Measurements from ENCODE around the gene ALDH1A3.

The ALDH1A3 gene

DNA sequence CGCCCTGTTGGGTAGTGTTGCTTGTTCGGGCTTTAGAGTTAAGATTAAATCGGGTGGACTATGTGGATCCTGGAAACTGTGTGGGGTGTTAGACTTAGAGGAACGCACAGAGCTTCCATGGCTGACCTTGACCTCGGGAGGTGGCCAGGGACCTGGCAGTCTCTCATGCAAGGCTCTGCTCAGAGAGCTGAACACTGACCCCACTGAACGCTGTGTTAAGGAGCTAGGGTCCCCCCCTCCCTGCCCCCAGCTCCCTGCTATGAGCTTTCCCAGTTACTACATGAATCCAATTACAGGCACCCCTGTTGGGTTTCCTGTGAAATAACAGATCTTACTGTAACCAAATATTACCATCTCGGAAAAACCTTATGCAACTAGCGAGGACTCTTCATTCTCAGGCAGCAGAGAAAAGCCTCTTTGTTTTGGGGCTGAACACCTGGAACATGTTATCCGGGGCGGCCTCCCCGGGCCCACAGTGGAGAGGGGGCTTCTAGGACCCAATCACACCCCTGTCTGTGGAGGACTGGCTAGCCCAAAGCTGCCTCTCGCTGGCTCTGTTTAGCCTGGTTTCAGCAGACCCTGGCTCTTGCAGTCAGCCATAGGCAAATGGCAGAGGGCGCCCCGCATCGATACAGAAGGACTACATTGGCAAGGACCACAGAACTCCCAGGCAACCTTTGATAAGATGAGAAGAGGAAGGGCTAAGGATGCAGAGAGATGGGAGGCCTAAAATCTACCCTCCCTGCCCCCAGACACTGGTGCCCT, 25.8 kb upstream of the ALDH1A3 start:
- DNase-seq (ENCODE audit: low read depth, low spot score) = no peak
- Histone ChIP-seq H3K36me3 (ENCODE audit: insufficient read depth, low read length) (no peaks in the 10 kb centered on the region), H3K27ac (no peak overlapping the region), H3K9ac (ENCODE audit: insufficient read length) (no peak overlapping the region), H3K4me3 (no peak overlapping the region), H3K9me3 (ENCODE audit: low read depth, low read length) (no peaks in the 10 kb centered on the region)
- TF ChIP-seq POLR2AphosphoS5 (IDR thresholded peaks at IDR 0.05; ENCODE audit: borderline replicate concordance, low read depth, low read length) = no peak
- no peak for TF ChIP-seq EZH2 (IDR thresholded peaks at IDR 0.05)
- TF ChIP-seq FOXP2 (optimal IDR thresholded peaks at IDR 0.05; ENCODE audit: control extremely low read depth, extremely low read length, insufficient read depth) = no peak

DNA sequence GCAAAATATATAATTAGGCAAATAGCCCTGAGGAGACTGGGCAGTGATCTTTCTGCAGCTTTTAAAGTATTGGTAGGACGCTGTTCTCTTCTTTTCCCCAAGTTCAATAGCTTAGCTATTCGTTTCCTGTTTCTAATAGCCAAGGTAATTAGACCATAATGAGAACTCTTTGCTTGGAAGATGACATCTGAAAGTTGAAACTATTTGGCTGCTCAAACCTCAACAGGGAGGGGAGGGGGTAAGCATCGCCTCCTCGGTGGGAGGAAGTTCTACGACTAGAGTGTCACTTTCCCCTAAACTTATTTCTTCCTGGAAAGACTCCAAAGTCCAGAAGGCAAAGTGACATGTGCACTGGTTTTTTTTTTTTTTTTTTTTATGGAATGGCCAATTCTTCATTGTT, 22.8 kb upstream of the ALDH1A3 start:
- no peak for TF ChIP-seq POLR2AphosphoS5 (IDR thresholded peaks at IDR 0.05; ENCODE audit: borderline replicate concordance, low read depth, low read length)
- TF ChIP-seq EZH2 (IDR thresholded peaks at IDR 0.05) = no peak
- TF ChIP-seq FOXP2 (optimal IDR thresholded peaks at IDR 0.05; ENCODE audit: control extremely low read depth, extremely low read length, insufficient read depth) = no peak
- Histone ChIP-seq H3K4me3 (no peak overlapping the region), H3K9me3 (ENCODE audit: low read depth, low read length) (no peaks in the 10 kb centered on the region), H3K9ac (ENCODE audit: insufficient read length) (no peak overlapping the region), H3K27ac (no peak overlapping the region), H3K36me3 (ENCODE audit: insufficient read depth, low read length) (no peaks in the 10 kb centered on the region)
- no peak for DNase-seq (ENCODE audit: low read depth, low spot score)

DNA sequence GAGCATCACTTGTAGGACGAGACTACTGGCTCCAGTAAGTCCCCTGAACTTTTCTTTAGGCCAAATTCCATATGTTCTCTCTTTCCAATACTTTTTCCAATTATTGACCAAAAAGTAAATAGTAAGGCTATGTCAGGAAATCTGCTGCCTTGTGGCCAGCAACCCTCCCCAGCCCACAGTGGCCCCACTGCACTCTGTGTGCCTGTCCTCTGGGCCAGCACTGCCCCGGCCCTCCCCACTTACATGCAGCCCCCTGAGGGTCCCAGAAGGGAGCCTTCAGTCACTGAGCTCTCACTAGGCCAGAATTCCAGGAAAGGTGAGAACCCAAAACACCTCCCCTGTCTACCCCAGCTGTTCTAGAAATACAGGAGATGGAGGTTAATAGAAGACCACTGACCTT, 21.3 kb upstream of the ALDH1A3 start:
- no peak for DNase-seq (ENCODE audit: low read depth, low spot score)
- Histone ChIP-seq H3K36me3 (ENCODE audit: insufficient read depth, low read length) (no peaks in the 10 kb centered on the region), H3K4me3 (no peak overlapping the region), H3K9ac (ENCODE audit: insufficient read length) (no peak overlapping the region), H3K27ac (no peak overlapping the region), H3K9me3 (ENCODE audit: low read depth, low read length) (no peaks in the 10 kb centered on the region)
- TF ChIP-seq EZH2 (IDR thresholded peaks at IDR 0.05) (no peak), POLR2AphosphoS5 (IDR thresholded peaks at IDR 0.05; ENCODE audit: borderline replicate concordance, low read depth, low read length) (no peak), FOXP2 (optimal IDR thresholded peaks at IDR 0.05; ENCODE audit: control extremely low read depth, extremely low read length, insufficient read depth) (no peak)

DNA sequence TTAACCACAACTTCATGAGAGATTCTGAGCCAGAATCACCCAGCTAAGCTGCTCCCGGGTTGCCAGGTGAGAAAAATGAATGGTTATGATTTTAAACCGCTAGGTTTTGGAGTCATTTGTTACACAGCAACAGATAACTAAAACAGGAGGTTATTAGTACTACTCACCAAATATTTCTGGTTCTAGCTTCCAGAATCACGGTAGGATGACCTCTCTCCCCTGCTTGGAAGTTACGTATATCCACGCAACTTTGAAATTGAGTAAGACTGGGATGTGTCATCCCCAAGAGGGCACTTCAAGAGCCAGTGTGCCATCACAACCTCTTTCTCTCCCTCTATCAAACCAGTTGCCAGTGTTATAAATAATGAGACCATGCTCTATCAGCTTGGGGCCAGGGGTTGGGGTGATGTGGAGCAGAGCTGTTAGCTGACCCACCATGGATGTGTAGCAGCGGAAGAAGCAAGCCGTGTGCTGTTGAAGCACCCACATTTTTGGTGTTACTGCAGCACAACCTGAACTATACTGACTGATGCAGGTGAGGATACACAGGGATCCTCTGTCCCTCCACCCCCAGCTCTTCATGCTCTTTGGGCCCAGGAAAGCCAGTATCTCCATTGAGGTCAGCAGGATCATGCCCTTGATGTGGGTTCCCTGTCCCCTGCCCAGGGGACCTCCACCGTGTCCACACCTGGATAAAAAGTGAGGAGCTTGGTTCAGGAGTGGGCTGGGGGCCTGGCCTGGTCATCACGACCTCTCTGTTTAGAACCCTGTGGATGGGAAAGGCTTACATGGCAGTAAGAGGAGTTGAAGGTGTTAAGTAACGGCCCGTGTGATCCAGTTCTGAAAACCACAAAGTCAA, 19.4 kb upstream of the ALDH1A3 start:
- no peak for DNase-seq (ENCODE audit: low read depth, low spot score)
- no peak overlapping the region for H3K9ac ChIP-seq (ENCODE audit: insufficient read length)
- no peak overlapping the region for H3K27ac ChIP-seq
- H3K9me3 ChIP-seq (ENCODE audit: low read depth, low read length) = no peaks in the 10 kb centered on the region
- H3K36me3 ChIP-seq (ENCODE audit: insufficient read depth, low read length) = no peaks in the 10 kb centered on the region
- TF ChIP-seq POLR2AphosphoS5 (IDR thresholded peaks at IDR 0.05; ENCODE audit: borderline replicate concordance, low read depth, low read length) = no peak
- TF ChIP-seq EZH2 (IDR thresholded peaks at IDR 0.05) = no peak
- no peak for TF ChIP-seq FOXP2 (optimal IDR thresholded peaks at IDR 0.05; ENCODE audit: control extremely low read depth, extremely low read length, insufficient read depth)
- no peak overlapping the region for H3K4me3 ChIP-seq

DNA sequence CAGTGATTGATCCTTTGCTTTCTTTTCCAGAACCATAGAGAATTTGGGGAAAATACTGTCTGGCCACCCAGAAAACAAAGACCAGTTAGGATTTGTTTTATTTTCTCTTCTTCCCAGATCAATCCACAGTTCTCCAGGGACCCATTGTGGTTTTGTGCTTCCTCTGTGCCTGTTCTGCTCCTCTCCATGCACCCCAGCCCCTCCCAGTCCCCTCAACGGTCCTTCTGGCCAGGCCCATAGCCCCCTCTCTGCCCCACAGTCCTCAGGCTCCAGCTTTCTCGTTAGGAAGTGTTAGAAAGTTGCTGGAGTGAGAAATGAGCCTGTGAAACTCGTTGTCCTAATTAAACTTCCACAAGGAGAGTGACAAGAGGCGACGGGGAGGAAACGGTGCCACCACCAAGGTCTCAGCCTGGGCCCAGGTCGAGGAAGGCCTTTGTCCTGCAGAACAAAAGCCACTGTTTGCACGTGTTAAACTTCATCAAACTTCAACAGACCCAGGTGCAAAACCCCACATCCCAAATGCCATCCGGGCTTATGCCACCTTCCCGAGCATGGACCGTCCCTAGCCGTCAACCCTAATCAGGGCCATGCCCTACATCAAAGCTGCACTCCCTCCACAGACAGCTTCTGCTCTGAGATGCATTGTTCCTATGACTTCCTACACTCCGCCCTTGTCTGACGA, 18.7 kb upstream of the ALDH1A3 start:
- Histone ChIP-seq H3K9me3 (ENCODE audit: low read depth, low read length) (no peaks in the 10 kb centered on the region), H3K4me3 (no peak overlapping the region), H3K36me3 (ENCODE audit: insufficient read depth, low read length) (no peaks in the 10 kb centered on the region), H3K9ac (ENCODE audit: insufficient read length) (no peak overlapping the region), H3K27ac (no peak overlapping the region)
- no peak for DNase-seq (ENCODE audit: low read depth, low spot score)
- TF ChIP-seq EZH2 (IDR thresholded peaks at IDR 0.05) = no peak

DNA sequence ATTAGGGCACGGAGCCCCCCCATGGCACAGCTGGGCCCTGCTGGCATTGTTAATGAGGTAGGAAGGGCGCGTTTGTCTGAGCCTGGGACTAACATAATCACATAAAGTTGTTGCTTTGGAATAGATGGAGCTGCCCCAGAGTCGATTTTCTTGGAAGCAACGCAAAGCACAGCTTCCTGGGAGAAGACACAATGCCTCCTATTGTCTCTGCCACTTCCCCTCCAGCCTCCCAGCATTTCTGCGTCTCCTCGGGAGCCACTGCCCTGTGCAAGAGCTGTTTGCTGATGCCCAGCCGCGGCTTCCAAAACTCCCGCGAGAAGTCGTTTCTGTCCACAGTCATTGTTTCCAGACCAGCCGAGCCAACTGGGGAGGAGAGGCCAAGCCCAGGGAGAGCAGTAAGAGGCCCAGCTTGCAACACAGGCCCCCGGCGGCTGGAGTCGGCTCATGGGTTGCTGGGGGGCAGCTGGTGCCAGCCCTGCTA, 18.1 kb upstream of the ALDH1A3 start:
- Histone ChIP-seq H3K36me3 (ENCODE audit: insufficient read depth, low read length) (no peaks in the 10 kb centered on the region), H3K27ac (no peak overlapping the region), H3K9me3 (ENCODE audit: low read depth, low read length) (no peaks in the 10 kb centered on the region), H3K9ac (ENCODE audit: insufficient read length) (no peak overlapping the region), H3K4me3 (no peak overlapping the region)
- no peak for DNase-seq (ENCODE audit: low read depth, low spot score)
- TF ChIP-seq EZH2 (IDR thresholded peaks at IDR 0.05) = no peak
- no peak for TF ChIP-seq POLR2AphosphoS5 (IDR thresholded peaks at IDR 0.05; ENCODE audit: borderline replicate concordance, low read depth, low read length)
- TF ChIP-seq FOXP2 (optimal IDR thresholded peaks at IDR 0.05; ENCODE audit: control extremely low read depth, extremely low read length, insufficient read depth) = no peak

DNA sequence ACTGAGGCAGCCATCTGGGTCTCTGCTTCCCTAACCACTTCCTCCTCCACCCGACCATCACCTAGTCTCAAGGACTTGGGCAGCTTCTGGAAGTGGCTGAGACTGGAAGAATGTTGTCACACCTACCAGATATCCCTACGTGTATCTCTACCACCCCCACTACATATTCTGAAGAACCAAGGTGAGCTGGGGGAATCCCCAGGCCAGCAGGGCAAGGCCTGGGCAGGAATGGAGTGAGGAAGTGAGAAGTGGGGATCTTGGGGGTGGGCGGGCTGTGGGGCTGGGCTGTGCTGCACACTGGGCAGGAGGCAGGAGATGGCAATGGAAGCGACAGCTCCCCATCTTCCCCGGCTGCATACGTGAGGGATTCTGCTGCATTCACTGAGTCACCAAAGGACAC, 17.5 kb upstream of the ALDH1A3 start:
- no peak for DNase-seq (ENCODE audit: low read depth, low spot score)
- Histone ChIP-seq H3K9me3 (ENCODE audit: low read depth, low read length) (no peaks in the 10 kb centered on the region), H3K36me3 (ENCODE audit: insufficient read depth, low read length) (no peaks in the 10 kb centered on the region), H3K9ac (ENCODE audit: insufficient read length) (no peak overlapping the region), H3K27ac (no peak overlapping the region), H3K4me3 (no peak overlapping the region)
- no peak for TF ChIP-seq POLR2AphosphoS5 (IDR thresholded peaks at IDR 0.05; ENCODE audit: borderline replicate concordance, low read depth, low read length)
- TF ChIP-seq EZH2 (IDR thresholded peaks at IDR 0.05) = no peak
- no peak for TF ChIP-seq FOXP2 (optimal IDR thresholded peaks at IDR 0.05; ENCODE audit: control extremely low read depth, extremely low read length, insufficient read depth)
